ENCODE data around the gene EN1.

EN1 gene

GRCh38 chr2:118822572-118822971 lies 24.9 kb downstream of the EN1 start:
- H3K4me3 Mint-ChIP-seq = no peak overlapping the region
- H3K36me3 Mint-ChIP-seq = no peaks in the 10 kb centered on the region
- no peaks in the 10 kb centered on the region for H3K4me1 Mint-ChIP-seq
- no peak for DNase-seq (ENCODE audit: low spot score in 2 of 2)
- no peak for ATAC-seq
- no peak overlapping the region for H3K27ac Mint-ChIP-seq
- no peaks in the 10 kb centered on the region for H3K9me3 Mint-ChIP-seq

- H3K9me3 Mint-ChIP-seq = no peaks in the 10 kb centered on the region
- no peaks in the 10 kb centered on the region for H3K36me3 Mint-ChIP-seq
- ATAC-seq (no peak), DNase-seq (ENCODE audit: low spot score in 2 of 2) (no peak)
- H3K27ac Mint-ChIP-seq = no peak overlapping the region
- H3K4me1 Mint-ChIP-seq = no peaks in the 10 kb centered on the region
- no peak overlapping the region for H3K4me3 Mint-ChIP-seq
Measured at GRCh38 chr2:118822015-118822414, 25.4 kb downstream of the EN1 start.

- no peak overlapping the region for H3K4me3 Mint-ChIP-seq
- no peaks in the 10 kb centered on the region for H3K4me1 Mint-ChIP-seq
- H3K36me3 Mint-ChIP-seq = no peaks in the 10 kb centered on the region
- H3K9me3 Mint-ChIP-seq = no peaks in the 10 kb centered on the region
- ATAC-seq = no peak
- H3K27ac Mint-ChIP-seq = no peak overlapping the region
- DNase-seq (ENCODE audit: low spot score in 2 of 2) = no peak
Measured at GRCh38 chr2:118817469-118817868, 30.0 kb downstream of the EN1 start.

GRCh38 chr2:118816669-118817068 lies 30.8 kb downstream of the EN1 start:
- Mint-ChIP-seq H3K4me3 (no peak overlapping the region), H3K4me1 (no peaks in the 10 kb centered on the region), H3K36me3 (no peaks in the 10 kb centered on the region), H3K27ac (no peak overlapping the region), H3K9me3 (no peaks in the 10 kb centered on the region)
- no peak for DNase-seq (ENCODE audit: low spot score in 2 of 2)
- no peak for ATAC-seq

- Mint-ChIP-seq H3K27ac (no peak overlapping the region), H3K9me3 (no peaks in the 10 kb centered on the region), H3K4me1 (no peaks in the 10 kb centered on the region), H3K4me3 (no peak overlapping the region), H3K36me3 (no peaks in the 10 kb centered on the region)
- DNase-seq (ENCODE audit: low spot score in 2 of 2) = no peak
- no peak for ATAC-seq
Measured at GRCh38 chr2:118815731-118816130, 31.7 kb downstream of the EN1 start.

GRCh38 chr2:118815314-118815713 lies 32.1 kb downstream of the EN1 start:
- DNase-seq (ENCODE audit: low spot score in 2 of 2) (no peak), ATAC-seq (no peak)
- no peaks in the 10 kb centered on the region for H3K9me3 Mint-ChIP-seq
- no peaks in the 10 kb centered on the region for H3K36me3 Mint-ChIP-seq
- no peak overlapping the region for H3K4me3 Mint-ChIP-seq
- no peaks in the 10 kb centered on the region for H3K4me1 Mint-ChIP-seq
- no peak overlapping the region for H3K27ac Mint-ChIP-seq

GRCh38 chr2:118814368-118814767 lies 33.1 kb downstream of the EN1 start:
- no peak overlapping the region for H3K4me3 Mint-ChIP-seq
- DNase-seq (ENCODE audit: low spot score in 2 of 2) (no peak), ATAC-seq (no peak)
- H3K27ac Mint-ChIP-seq = no peak overlapping the region
- no peaks in the 10 kb centered on the region for H3K9me3 Mint-ChIP-seq
- no peaks in the 10 kb centered on the region for H3K4me1 Mint-ChIP-seq
- no peaks in the 10 kb centered on the region for H3K36me3 Mint-ChIP-seq

GRCh38 chr2:118813601-118814339 lies 33.7 kb downstream of the EN1 start:
- no peaks in the 10 kb centered on the region for H3K4me1 Mint-ChIP-seq
- H3K27ac Mint-ChIP-seq = no peak overlapping the region
- ATAC-seq (no peak), DNase-seq (ENCODE audit: low spot score in 2 of 2) (no peak)
- H3K36me3 Mint-ChIP-seq = no peaks in the 10 kb centered on the region
- H3K4me3 Mint-ChIP-seq = no peak overlapping the region
- no peaks in the 10 kb centered on the region for H3K9me3 Mint-ChIP-seq

- peaks cover 2% of the 10 kb centered on the region for H3K4me1 Mint-ChIP-seq
- DNase-seq (ENCODE audit: low spot score in 2 of 2) (no peak), ATAC-seq (no peak)
- no peaks in the 10 kb centered on the region for H3K36me3 Mint-ChIP-seq
- no peak overlapping the region for H3K4me3 Mint-ChIP-seq
- H3K9me3 Mint-ChIP-seq = no peaks in the 10 kb centered on the region
- H3K27ac Mint-ChIP-seq = no peak overlapping the region
Measured at GRCh38 chr2:118813111-118813510, 34.3 kb downstream of the EN1 start.

- Mint-ChIP-seq H3K9me3 (no peaks in the 10 kb centered on the region), H3K27ac (no peak overlapping the region), H3K36me3 (no peaks in the 10 kb centered on the region), H3K4me3 (no peak overlapping the region), H3K4me1 (peaks cover 5% of the 10 kb centered on the region)
- DNase-seq (ENCODE audit: low spot score in 2 of 2) (no peak), ATAC-seq (no peak)
Measured at GRCh38 chr2:118812552-118812951, 34.9 kb downstream of the EN1 start.

GRCh38 chr2:118811514-118812115 lies 35.8 kb downstream of the EN1 start:
- ATAC-seq (no peak), DNase-seq (ENCODE audit: low spot score in 2 of 2) (no peak)
- Mint-ChIP-seq H3K36me3 (no peaks in the 10 kb centered on the region), H3K4me1 (peaks cover 5% of the 10 kb centered on the region), H3K27ac (no peak overlapping the region), H3K4me3 (no peak overlapping the region), H3K9me3 (no peaks in the 10 kb centered on the region)

- ATAC-seq (no peak), DNase-seq (ENCODE audit: low spot score in 2 of 2) (no peak)
- H3K36me3 Mint-ChIP-seq = no peaks in the 10 kb centered on the region
- H3K27ac Mint-ChIP-seq = no peak overlapping the region
- peaks cover 5% of the 10 kb centered on the region for H3K4me1 Mint-ChIP-seq
- no peaks in the 10 kb centered on the region for H3K9me3 Mint-ChIP-seq
- H3K4me3 Mint-ChIP-seq = no peak overlapping the region
Measured at GRCh38 chr2:118810766-118811165, 36.7 kb downstream of the EN1 start.

GRCh38 chr2:118808429-118808809 lies 39.0 kb downstream of the EN1 start:
- Mint-ChIP-seq H3K4me3 (no peak overlapping the region), H3K9me3 (no peaks in the 10 kb centered on the region), H3K27ac (no peak overlapping the region), H3K36me3 (no peaks in the 10 kb centered on the region), H3K4me1 (peaks cover 5% of the 10 kb centered on the region)
- ATAC-seq = peak; percentile 34
- no peak for DNase-seq (ENCODE audit: low spot score in 2 of 2)

- peaks cover 5% of the 10 kb centered on the region for H3K4me1 Mint-ChIP-seq
- H3K9me3 Mint-ChIP-seq = no peaks in the 10 kb centered on the region
- no peak overlapping the region for H3K27ac Mint-ChIP-seq
- no peaks in the 10 kb centered on the region for H3K36me3 Mint-ChIP-seq
- H3K4me3 Mint-ChIP-seq = no peak overlapping the region
- no peak for ATAC-seq
- DNase-seq (ENCODE audit: low spot score in 2 of 2) = no peak
Measured at GRCh38 chr2:118807668-118808428, 39.6 kb downstream of the EN1 start.

GRCh38 chr2:118806797-118807667 lies 40.4 kb downstream of the EN1 start:
- DNase-seq (ENCODE audit: low spot score in 2 of 2) (no peak), ATAC-seq (no peak)
- Mint-ChIP-seq H3K4me3 (no peak overlapping the region), H3K36me3 (no peaks in the 10 kb centered on the region), H3K4me1 (peaks cover 5% of the 10 kb centered on the region), H3K9me3 (no peaks in the 10 kb centered on the region), H3K27ac (no peak overlapping the region)
